Measurements from ENCODE around the gene SLC35A4. TPM values are rescaled to one million over a fixed set of nuclear protein-coding genes. Genes with fewer than 3 reads are reported as not detected.

The SLC35A4 gene
- polyA plus RNA-seq, 1 donor (not counting 4 experiments of a cell fraction or from before 2014, with no cell fraction given): 63.1 TPM

GRCh38 chr5:140595538-140596300 is 31.1 kb downstream of the SLC35A4 start:
- Histone ChIP-seq H4K20me1 (ENCODE audit: control insufficient read depth, extremely low read depth, insufficient read depth, low read length) (no peaks in the 10 kb centered on the region), H3K4me3 (ENCODE audit: control insufficient read depth in 2 of 3, extremely low read depth in 1 of 3, insufficient read depth in 2 of 3, low read depth in 1 of 3, low read length in 3 of 3) (no peak overlapping the region), H3K27me3 (ENCODE audit: control insufficient read depth, extremely low read depth, insufficient read depth, low read length) (no peaks in the 10 kb centered on the region), H3K9me1 (ENCODE audit: control insufficient read depth, extremely low read depth, insufficient read depth, low read length) (no peaks in the 10 kb centered on the region), H3K27ac (ENCODE audit: control insufficient read depth, insufficient read depth, low read length) (no peak overlapping the region), H3K9me3 (ENCODE audit: control insufficient read depth, low read depth, low read length) (no peaks in the 10 kb centered on the region), H3K4me1 (ENCODE audit: control insufficient read depth, extremely low read depth, insufficient read depth, low read length) (peaks cover 16% of the 10 kb centered on the region), H3K79me2 (ENCODE audit: control insufficient read depth, insufficient read depth, low read length) (no peaks in the 10 kb centered on the region), H2AFZ (ENCODE audit: control insufficient read depth, low read length) (no peak overlapping the region), H3K4me2 (ENCODE audit: control insufficient read depth, extremely low read depth, insufficient read depth, low read depth, low read length) (no peak overlapping the region), H3K36me3 (ENCODE audit: control insufficient read depth in 2 of 2, extremely low read depth in 1 of 2, insufficient read depth in 2 of 2, low read length in 2 of 2) (no peaks in the 10 kb centered on the region), H3K9ac (ENCODE audit: control insufficient read depth, extremely low read depth, insufficient read depth, low read length) (no peak overlapping the region)
- no peak for TF ChIP-seq CTCF (optimal IDR thresholded peaks at IDR 0.05 in 1 of 3, IDR thresholded peaks at IDR 0.05 in 1 of 3, conservative IDR thresholded peaks at IDR 0.05 in 1 of 3; ENCODE audit: extremely low read depth in 1 of 3, insufficient read depth in 2 of 3, low read length in 3 of 3)
- no peak for TF ChIP-seq EZH2 (IDR thresholded peaks at IDR 0.05; ENCODE audit: low read length)
- dilution Hi-C loops (cut with MboI; ENCODE audit: extremely low pct_ligation_motif_present, low sequenced_read_pairs): no loop called here
- DNase-seq (ENCODE audit: low read depth, low spot score) (no peak), FAIRE-seq (no peak)

- dilution Hi-C loops (cut with MboI; ENCODE audit: extremely low pct_ligation_motif_present, low sequenced_read_pairs): no loop called here
- DNase-seq (ENCODE audit: low read depth, low spot score) (no peak), FAIRE-seq (no peak)
- Histone ChIP-seq H3K4me3 (ENCODE audit: control insufficient read depth in 2 of 3, extremely low read depth in 1 of 3, insufficient read depth in 2 of 3, low read depth in 1 of 3, low read length in 3 of 3) (no peak overlapping the region), H3K4me1 (ENCODE audit: control insufficient read depth, extremely low read depth, insufficient read depth, low read length) (peaks cover 10% of the 10 kb centered on the region), H3K9me3 (ENCODE audit: control insufficient read depth, low read depth, low read length) (no peaks in the 10 kb centered on the region), H3K9me1 (ENCODE audit: control insufficient read depth, extremely low read depth, insufficient read depth, low read length) (no peaks in the 10 kb centered on the region), H3K79me2 (ENCODE audit: control insufficient read depth, insufficient read depth, low read length) (no peaks in the 10 kb centered on the region), H3K4me2 (ENCODE audit: control insufficient read depth, extremely low read depth, insufficient read depth, low read depth, low read length) (no peak overlapping the region), H3K9ac (ENCODE audit: control insufficient read depth, extremely low read depth, insufficient read depth, low read length) (no peak overlapping the region), H3K36me3 (ENCODE audit: control insufficient read depth in 2 of 2, extremely low read depth in 1 of 2, insufficient read depth in 2 of 2, low read length in 2 of 2) (no peaks in the 10 kb centered on the region), H3K27ac (ENCODE audit: control insufficient read depth, insufficient read depth, low read length) (no peak overlapping the region), H4K20me1 (ENCODE audit: control insufficient read depth, extremely low read depth, insufficient read depth, low read length) (no peaks in the 10 kb centered on the region), H2AFZ (ENCODE audit: control insufficient read depth, low read length) (no peak overlapping the region), H3K27me3 (ENCODE audit: control insufficient read depth, extremely low read depth, insufficient read depth, low read length) (no peaks in the 10 kb centered on the region)
- TF ChIP-seq EZH2 (IDR thresholded peaks at IDR 0.05; ENCODE audit: low read length): no peak
- TF ChIP-seq CTCF (optimal IDR thresholded peaks at IDR 0.05 in 1 of 3, IDR thresholded peaks at IDR 0.05 in 1 of 3, conservative IDR thresholded peaks at IDR 0.05 in 1 of 3; ENCODE audit: extremely low read depth in 1 of 3, insufficient read depth in 2 of 3, low read length in 3 of 3): no peak
Measured at GRCh38 chr5:140596321-140596741, 31.7 kb downstream of the SLC35A4 start.
